Fibroblast of villous mesenchyme (primary cell): ENCODE results near the gene GTF2F2. TPM values are rescaled to one million over a fixed set of nuclear protein-coding genes. Genes with fewer than 3 reads are reported as not detected.
"Not testable (repeated sequence)": the region's sequence is repeated elsewhere in the genome, so short reads cannot be mapped to it uniquely, and the experiment has no call there.

ENCODE experiments used
- DNase-seq: peaks from one replicate; pipeline ENCODE4 v3.0.0-alpha.2; 2010; ENCODE audit warnings: low read depth
- H3K4me3 ChIP-seq: 2 replicates; pipeline ENCODE4 v1.5.1; 2011; ENCODE audit warnings: low read depth, mild to moderate bottlenecking, low read length
- CTCF ChIP-seq: IDR thresholded peaks from 2 replicates; pipeline ENCODE4 v1.5.1; 2012; ENCODE audit warnings: low read depth, mild to moderate bottlenecking, low read length; ENCODE audit not compliant: insufficient read depth
- total RNA-seq: library from RNA; depleted of rRNA; stranded (reverse); fragments of >200 nt; gene quantifications from 2 replicates; pipeline ENCODE4 v1.2.3, GENCODE V29; 2012

Gene GTF2F2
- total RNA-seq, 1 donor, result 38.0 TPM

DNA sequence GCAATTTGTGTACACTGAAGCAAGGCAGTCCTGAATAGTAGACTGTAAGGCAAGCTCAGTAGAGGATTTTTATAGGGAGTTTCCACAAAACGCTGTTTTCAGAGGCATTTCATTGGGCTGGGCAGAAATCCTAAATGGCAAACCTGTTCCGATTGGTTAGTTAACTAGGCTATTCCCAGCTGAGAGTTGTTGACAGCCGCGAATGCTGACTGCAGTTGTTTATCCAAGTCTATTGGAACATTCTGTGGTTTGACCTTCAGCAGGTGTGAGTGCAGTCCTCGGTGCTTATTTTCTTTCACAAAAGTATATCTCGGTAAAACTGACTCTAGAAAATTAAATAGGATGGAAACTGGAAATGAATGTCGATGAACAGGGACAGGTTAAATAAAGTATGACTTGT, 175.2 kb downstream of the GTF2F2 start:
- DNase-seq, result peak; percentile 47
- no peak overlapping the region for H3K4me3 ChIP-seq
- no peak for TF ChIP-seq CTCF

- no peak for DNase-seq
- TF ChIP-seq CTCF, result no peak
- no peak overlapping the region for H3K4me3 ChIP-seq
Measured at GRCh38 chr13:45296259-45296658, 175.9 kb downstream of the GTF2F2 start.

GRCh38 chr13:45297456-45298205, 177.3 kb downstream of the GTF2F2 start:
- no peak for TF ChIP-seq CTCF
- DNase-seq, result no peak
- no peak overlapping the region for H3K4me3 ChIP-seq

DNA sequence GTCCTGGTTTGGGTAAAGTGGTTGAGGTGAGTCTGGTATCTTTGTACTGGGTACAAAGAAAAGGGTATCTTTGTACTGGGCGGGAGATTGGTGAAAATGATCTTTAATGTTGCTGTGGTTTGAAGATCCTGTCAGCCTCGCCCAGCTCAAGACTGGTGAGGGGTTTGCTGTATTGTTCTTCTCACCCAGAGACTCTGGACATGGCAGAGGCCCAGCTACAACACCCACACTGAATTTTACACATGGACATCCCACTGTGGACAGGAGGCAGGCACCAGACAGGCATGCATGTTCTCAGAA, 177.8 kb downstream of the GTF2F2 start:
- no peak for TF ChIP-seq CTCF
- no peak for DNase-seq
- no peak overlapping the region for H3K4me3 ChIP-seq

DNA sequence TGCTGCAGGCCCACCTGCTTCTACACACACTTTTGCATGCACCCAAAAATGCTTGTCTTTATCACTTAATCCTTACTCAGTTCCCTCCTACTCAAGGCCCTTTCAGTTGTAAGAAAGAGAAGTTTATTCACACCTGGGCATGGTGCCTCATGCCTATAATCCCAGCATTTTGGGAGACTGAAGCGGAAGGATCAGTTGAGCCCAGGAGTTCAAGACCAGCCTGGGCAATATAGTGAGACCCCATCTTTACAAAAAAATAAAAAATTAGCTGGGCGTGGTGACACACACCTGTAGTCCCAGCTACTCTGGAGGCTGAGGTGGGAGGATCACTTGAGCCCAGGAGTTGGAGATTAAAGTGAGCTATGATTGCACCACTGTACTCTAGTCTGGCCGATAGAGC, 178.2 kb downstream of the GTF2F2 start:
- not testable (repeated sequence) for H3K4me3 ChIP-seq, DNase-seq

- TF ChIP-seq CTCF, result no peak
- H3K4me3 ChIP-seq, result no peak overlapping the region
- DNase-seq, result no peak
Measured at GRCh38 chr13:45299194-45299593, 178.9 kb downstream of the GTF2F2 start.

GRCh38 chr13:45300190-45300985, 180.1 kb downstream of the GTF2F2 start:
- no peak for TF ChIP-seq CTCF
- DNase-seq, result no peak
- H3K4me3 ChIP-seq, result no peak overlapping the region
